ENCODE data around the gene P2RX4. TPM values are rescaled to one million over a fixed set of nuclear protein-coding genes. Genes with fewer than 3 reads are reported as not detected.

The P2RX4 gene
- total RNA-seq, 1 donor, result 9.1 TPM

DNA sequence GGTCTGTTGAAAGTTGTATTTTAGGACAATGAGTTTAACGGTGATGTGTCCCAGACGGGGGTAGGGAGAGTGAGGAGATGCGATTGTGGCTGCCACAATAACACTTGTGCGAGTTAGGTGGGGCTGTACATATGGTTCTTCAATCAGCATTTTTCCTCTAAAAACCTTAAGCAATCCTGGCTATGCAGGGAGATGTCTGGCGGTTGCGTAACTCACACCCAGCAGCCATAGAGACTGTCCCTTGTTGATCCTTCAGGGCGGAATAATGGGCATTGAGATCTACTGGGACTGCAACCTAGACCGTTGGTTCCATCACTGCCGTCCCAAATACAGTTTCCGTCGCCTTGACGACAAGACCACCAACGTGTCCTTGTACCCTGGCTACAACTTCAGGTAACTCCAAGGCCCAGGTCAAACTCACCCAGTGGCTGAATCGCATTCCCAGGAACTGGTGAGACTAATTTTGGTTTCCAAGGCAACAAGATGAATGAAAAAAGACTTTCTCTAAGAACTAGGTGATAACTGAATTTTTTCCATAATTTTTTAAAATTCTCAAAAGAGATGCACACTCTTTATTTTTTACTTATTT lies 42.6 kb upstream of the P2RX4 start:
- no peak overlapping the region for H3K4me3 ChIP-seq (ENCODE audit: low read depth, low read length)
- no peak for TF ChIP-seq CTCF (IDR thresholded peaks at IDR 0.05; ENCODE audit: insufficient read depth, low read length)
- peak; percentile 11 for DNase-seq (ENCODE audit: low read depth)

GRCh38 chr12:121167951-121168350 lies 42.0 kb upstream of the P2RX4 start:
- no peak overlapping the region for H3K4me3 ChIP-seq (ENCODE audit: low read depth, low read length)
- no peak for DNase-seq (ENCODE audit: low read depth)
- TF ChIP-seq CTCF (IDR thresholded peaks at IDR 0.05; ENCODE audit: insufficient read depth, low read length), result no peak

- DNase-seq (ENCODE audit: low read depth), result no peak
- no peak overlapping the region for H3K4me3 ChIP-seq (ENCODE audit: low read depth, low read length)
- TF ChIP-seq CTCF (IDR thresholded peaks at IDR 0.05; ENCODE audit: insufficient read depth, low read length), result no peak
Measured at GRCh38 chr12:121170151-121170550, 39.8 kb upstream of the P2RX4 start.

- no peak for DNase-seq (ENCODE audit: low read depth)
- no peak overlapping the region for H3K4me3 ChIP-seq (ENCODE audit: low read depth, low read length)
- TF ChIP-seq CTCF (IDR thresholded peaks at IDR 0.05; ENCODE audit: insufficient read depth, low read length), result no peak
Measured at GRCh38 chr12:121170611-121171260, 39.2 kb upstream of the P2RX4 start.

GRCh38 chr12:121172145-121172544 lies 37.8 kb upstream of the P2RX4 start:
- no peak for TF ChIP-seq CTCF (IDR thresholded peaks at IDR 0.05; ENCODE audit: insufficient read depth, low read length)
- H3K4me3 ChIP-seq (ENCODE audit: low read depth, low read length), result no peak overlapping the region

DNA sequence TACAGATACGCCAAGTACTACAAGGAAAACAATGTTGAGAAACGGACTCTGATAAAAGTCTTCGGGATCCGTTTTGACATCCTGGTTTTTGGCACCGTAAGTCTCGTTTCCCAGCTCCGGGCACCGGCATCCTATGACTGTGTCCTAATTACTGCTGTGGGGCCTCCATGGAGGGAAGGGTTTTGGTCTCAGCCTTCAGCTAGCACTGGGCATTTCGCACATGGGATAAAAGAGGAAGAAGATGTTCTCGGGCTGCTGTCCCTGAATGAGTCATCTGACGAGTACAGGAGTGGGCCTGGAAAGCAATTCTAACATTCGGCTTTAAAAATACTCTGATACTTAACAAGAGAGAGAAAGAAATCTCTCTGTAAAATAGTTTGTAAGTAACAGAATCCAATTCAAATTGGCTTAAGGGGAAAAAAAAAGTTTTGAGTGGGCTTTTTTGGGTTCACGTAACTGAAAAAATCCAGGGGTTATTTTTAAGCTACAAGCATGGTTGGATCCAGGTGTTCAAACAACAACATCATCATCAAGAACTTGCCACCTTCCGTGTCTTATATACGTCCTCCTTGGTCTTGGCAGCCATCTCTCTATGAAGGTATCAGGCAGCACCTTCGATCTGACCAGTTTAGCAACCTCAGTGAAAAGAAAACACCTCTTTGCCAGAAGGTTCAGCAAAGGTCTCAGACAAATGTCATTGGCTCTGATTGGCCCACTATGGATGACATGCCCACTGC lies 34.4 kb upstream of the P2RX4 start:
- DNase-seq (ENCODE audit: low read depth), result no peak
- TF ChIP-seq CTCF (IDR thresholded peaks at IDR 0.05; ENCODE audit: insufficient read depth, low read length), result no peak
- H3K4me3 ChIP-seq (ENCODE audit: low read depth, low read length), result no peak overlapping the region

More at GRCh38 chr12:121172145-121172544, 37.8 kb upstream of the P2RX4 start:
- DNase-seq (ENCODE audit: low read depth), result no peak
